Measurements from ENCODE around the gene LIG1.
A peak's percentile ranks its signal among the peaks of the same experiment; 100 is the strongest.
"Not testable (repeated sequence)": the region's sequence is repeated elsewhere in the genome, so short reads cannot be mapped to it uniquely, and the experiment has no call there.

The LIG1 gene

GRCh38 chr19:48120505-48120904 is 49.6 kb downstream of the LIG1 start:
- no peak for DNase-seq

DNA sequence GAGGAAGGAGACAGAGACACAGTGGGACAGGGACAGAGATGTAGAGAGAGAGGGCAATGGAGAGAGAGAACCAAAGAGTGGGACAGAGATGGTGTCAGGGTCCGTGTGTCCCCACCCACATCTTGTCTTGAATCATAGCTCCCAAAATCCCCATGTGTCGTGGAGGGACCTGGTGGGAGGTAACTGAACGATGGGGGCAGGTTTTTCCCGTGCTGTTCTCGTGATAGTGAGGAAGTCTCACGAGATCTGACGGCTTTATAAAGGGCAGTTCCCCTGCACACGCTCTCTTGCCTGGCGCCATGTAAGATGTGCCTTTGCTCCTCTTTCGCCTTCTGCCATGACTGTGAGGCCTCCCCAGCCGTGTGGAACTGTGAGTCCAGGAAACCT is 52.0 kb downstream of the LIG1 start:
- no peak for DNase-seq

- DNase-seq, result no peak
These were observed 52.5 kb downstream of the LIG1 start for GRCh38 chr19:48117515-48118130.

- no peak for DNase-seq
These were observed 56.8 kb downstream of the LIG1 start for GRCh38 chr19:48113190-48113917.

DNA sequence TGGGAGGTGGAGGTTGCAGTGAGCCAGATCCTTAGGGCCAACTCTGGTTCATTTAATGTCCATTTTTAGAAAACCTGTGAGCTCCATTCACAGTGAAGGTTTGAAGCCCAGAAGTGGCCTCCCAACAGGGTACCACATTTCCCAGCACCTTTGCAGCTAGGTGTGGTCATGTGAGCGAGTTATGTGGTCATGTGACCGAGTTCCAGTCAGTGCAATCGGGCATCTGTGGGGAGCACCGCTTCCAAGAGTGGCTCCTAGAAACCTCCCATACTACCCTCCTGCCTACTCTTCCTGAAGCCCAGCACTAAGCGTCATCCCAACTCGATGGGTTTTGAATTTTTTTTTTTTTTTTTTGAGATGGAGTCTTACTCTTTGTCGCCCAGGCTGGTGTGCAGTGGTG is 58.9 kb downstream of the LIG1 start:
- peak; percentile 53 for DNase-seq

DNA sequence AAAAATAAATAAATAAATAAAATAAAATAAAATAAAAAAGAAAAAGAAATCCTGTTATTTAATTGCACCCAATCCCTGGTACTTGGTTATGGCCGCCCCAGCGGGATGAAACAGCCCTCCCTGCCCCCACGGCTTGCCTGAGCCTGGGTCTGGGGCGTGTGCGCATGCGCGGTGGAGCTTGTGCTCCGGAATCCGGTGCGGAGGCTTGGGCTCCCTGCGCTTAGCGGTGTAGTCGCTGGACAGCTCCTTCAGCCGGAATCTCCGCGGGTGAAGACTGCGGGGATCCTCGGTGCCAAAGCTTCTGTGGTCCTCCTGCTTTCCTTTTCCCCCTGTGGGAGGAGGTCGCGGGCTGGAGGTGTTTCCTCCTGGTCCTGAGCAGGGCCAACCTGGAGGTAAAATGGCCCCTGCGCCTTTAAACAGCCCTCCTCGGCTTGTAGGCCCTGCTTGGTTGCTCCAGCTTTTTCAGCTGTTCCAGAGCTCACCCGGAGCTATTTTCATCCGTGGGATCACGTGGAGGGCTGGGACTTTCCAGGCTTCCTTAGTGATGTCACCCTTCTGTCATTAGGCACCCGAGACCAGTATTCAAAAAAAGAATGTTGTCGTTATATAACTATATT is 59.7 kb downstream of the LIG1 start, which contains the start of gene PLA2G4C:
TSS of gene PLA2G4C (minus strand) at position 468 of the 617 bp plus-strand sequence. CDS start 4,288 bp downstream, outside the sequence.
- peak; percentile 78 for DNase-seq

DNA sequence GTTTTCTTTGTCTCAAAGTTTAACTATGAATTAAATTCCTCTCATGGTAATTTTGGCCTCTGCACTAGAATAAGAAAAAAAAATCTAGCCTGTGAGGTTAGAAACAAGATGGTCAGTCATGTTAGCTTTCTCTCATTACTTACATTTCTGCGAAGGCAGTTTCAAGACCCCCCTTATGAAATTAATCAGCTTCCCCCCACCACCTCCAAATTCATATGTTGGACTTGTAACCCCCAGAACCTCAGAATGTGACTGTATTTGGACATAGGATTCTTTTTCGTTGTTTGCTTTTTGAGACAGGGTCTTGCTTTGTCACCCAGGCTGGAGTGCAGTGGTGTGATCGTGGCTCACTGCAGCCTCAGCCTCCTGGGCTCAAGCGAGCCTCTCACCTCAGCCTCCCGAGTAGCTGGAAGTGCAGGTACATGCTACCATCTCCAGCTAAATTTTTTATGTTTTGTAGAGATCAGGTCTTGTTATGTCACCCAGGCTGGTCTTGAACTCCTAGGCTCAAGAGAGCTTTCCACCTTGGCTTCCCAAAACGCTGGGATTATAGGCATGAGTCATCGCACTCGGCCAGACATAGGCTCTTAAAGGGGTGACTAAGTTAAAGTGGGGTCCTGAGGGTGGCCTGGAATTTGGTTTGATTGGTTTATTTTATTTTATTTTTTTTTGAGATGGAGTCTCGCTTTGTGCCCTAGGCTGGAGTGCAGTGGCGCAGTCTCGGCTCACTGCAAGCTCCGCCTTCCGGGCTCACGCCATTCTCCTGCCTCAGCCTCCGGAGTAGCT is 61.0 kb downstream of the LIG1 start:
- DNase-seq, result no peak

GRCh38 chr19:48103922-48104321 is 66.2 kb downstream of the LIG1 start:
- no peak for DNase-seq

- DNase-seq, result no peak
These were observed 67.0 kb downstream of the LIG1 start for GRCh38 chr19:48102870-48103751.

- DNase-seq, result no peak
These were observed 74.5 kb downstream of the LIG1 start for GRCh38 chr19:48095612-48096175.

GRCh38 chr19:48094855-48095203 is 75.3 kb downstream of the LIG1 start:
- DNase-seq, result no peak

GRCh38 chr19:48094129-48094854 is 75.9 kb downstream of the LIG1 start:
- DNase-seq, result no peak

GRCh38 chr19:48091111-48091718 is 78.9 kb downstream of the LIG1 start:
- DNase-seq, result not testable (repeated sequence)

DNA sequence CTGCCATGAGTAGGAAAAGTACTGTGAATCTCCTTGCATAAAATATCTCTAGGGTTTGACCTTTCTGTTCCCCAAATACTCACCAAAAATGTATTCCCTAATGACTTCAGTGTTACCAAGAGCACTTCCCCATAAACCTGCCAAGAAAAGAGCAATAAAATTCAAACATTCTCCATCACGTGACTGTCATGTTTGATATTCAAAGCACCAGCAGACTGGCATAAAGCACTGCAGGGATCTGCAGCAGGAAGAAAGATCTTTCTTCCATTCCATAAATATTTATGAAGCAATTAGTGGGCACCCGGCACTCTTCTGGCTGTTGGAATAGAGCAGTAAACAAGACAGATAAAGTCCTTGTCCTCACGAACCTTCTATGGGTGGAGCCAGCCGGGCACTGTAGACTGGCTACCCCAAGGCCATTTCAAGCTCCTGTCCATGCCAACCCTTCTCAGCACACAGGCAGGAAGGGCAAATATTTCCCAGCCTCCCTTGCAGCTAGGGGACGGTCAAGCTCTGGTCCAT is 79.8 kb downstream of the LIG1 start:
- no peak for DNase-seq

- not testable (repeated sequence) for DNase-seq
These were observed 81.2 kb downstream of the LIG1 start for GRCh38 chr19:48088991-48089390.

DNA sequence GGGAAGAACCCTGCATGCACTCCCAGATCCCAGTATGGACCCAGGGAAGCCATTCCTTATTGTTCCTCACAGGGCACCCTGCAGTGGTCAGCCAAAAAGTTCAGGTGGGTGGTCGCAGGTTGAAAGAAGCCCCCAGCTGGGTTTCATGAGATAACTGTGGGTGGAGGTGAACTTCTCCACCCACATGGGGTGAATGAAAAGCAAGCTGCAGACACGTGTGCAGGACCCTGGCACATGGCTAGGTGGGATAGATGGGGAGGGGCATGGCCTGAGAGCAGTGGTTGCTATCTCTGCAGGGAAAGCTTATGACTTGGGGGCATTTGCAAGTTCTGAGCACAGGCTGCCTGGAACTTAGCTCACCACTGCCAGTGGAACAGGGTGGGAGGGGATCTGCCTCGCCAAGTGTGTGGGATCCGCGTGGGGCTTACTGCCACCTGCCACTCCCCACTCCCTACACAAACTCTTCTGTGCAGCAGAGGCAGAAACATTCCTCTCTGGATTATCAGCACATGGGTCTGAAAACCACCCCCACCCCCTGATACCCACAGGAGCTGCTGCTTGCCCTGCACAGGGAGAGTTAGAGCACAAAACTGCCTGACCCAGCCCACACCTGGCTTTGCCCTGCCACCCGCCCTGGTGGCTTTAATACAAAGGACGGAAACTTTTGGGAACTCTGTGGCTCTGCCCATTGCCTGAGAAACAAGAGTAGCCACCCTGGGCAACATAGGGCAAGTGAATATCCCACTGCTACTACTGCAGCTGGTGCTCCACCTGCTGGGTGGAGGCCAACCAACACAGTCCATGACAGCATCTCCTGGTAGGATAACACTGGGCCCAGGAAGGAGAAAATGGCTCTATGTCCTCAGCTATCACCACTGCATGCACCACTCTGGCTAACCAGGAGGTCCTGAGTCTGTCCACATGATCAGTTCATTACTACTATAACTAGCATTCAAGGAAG is 84.0 kb downstream of the LIG1 start:
- DNase-seq, result no peak

DNA sequence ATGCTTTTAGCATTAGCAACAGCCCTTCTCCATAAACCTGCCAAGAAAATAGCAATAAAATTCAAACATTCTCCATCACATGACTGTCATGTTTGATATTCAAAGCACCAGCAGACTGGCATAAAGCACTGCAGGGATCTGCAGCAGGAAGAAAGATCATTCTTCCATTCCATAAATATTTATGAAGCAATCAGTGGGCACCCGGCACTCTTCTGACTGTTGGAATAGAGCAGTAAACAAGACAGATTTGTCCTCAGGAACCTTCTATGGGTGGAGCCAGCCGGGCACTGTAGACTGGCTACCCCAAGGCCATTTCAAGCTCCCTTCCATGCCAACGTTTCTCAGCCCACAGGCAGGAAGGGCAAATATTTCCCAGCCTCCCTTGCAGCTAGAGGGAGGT is 85.1 kb downstream of the LIG1 start:
- DNase-seq, result no peak

DNA sequence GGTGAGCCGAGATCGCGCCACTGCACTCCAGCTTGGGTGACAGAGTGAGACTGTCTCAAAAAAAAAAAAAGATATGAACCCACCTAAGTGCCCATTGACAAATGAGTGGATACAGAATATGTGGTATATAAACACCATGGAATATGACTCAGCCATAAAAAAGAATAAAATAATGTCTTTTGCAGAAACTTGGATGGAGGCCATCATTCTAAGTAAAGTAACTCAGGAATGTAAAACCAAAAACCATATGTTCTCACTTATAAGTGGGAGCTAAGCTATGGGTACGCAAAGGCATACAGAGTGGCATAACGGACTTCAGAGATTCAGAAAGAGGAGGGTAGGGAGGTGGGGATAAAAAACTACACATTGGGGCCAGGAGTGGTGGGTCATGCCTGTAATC is 89.0 kb downstream of the LIG1 start:
- DNase-seq, result no peak

DNA sequence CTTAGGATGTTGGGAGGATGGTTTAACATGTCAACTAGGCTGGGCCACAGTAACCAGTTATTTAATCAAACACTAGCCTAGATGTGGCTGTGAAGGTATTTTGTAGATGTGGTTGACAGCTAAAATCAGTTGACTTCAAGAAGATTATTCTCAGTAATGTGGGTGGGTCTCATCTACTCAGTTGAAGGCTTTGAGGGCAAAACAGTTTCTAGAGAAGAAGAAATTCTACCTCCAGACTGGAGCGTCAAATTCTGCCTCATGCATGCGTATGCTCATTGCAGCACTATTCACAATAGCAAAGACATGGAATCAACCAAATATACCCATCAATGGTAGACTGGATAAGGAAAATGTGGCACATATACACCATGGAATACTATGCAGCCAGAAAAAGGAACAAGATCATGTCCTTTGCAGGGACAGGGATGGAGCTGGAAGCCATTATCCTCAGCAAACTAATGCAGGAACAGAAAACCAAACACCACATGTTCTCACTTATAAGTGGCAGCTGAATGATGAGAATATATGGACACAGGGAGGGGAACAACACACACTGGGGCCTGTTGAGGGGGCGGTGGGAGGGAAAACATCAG is 99.9 kb downstream of the LIG1 start:
- DNase-seq, result not testable (repeated sequence)

Data from NCI-H2227 treated with DMSO at 0.1 percent for 48 hours (cell line).